K562 (cell line): ENCODE data around the gene RAB3D. TPM values are rescaled to one million over a fixed set of nuclear protein-coding genes. Genes with fewer than 3 reads are reported as not detected.

ENCODE experiments used
- ATAC-seq: fragments of 200-7000 bp; cut with Tn5 transposase; 3 replicates; pipeline ENCODE4 v1.9.1; 2020; ENCODE audit warnings: moderate library complexity
- BruUV-seq: library from RNA; stranded (reverse); fragments of 400-500 nt; replicated peaks from 2 replicates; lab custom pipeline; 2021; lab: Mats Ljungman, UMichigan
- CTCF ChIA-PET: fragments of 300-600 bp; formaldehyde crosslinking; extraction: SDS; loops from one replicate; lab custom pipeline; 2021; ENCODE audit warnings: low intra/inter-chr PET ratio; lab: Yijun Ruan, JAX
- POLR2A ChIA-PET: fragments of 300-600, 350-650 bp; sonication (Branson Sonifier 250); formaldehyde crosslinking; extraction: SDS; loops from one replicate; lab custom pipeline; 2021; ENCODE audit warnings: antibody characterized with exemption, inconsistent platforms; lab: Yijun Ruan, JAX
- DNase-seq, 4 experiments: peaks; one replicate each; pipeline versions ENCODE4 v3.0.0 to v3.0.0-alpha.2; 2011 to 2018; ENCODE audit warnings: low spot score in 3 of 4, mixed read lengths in 3 of 4; ENCODE audit errors: extremely low read depth in 1 of 4
- FAIRE-seq: peaks from 2 replicates; lab custom pipeline; 2011; peaks lifted over from hg19 to GRCh38; lab: Jason Lieb, UNC
- H2AFZ ChIP-seq: 2 replicates; pipeline ENCODE4 v1.6.0; 2011; ENCODE audit warnings: low read depth, low read length, control low read depth, inconsistent platforms
- H3K27ac ChIP-seq: fragments of 200-600 bp; 3 replicates; pipeline ENCODE4 v1.8.0; 2011; ENCODE audit warnings: low read depth, mild to moderate bottlenecking, control low read depth, inconsistent platforms, low read length, moderate library complexity, mixed read lengths; ENCODE audit errors: extremely low read depth
- H3K27me3 ChIP-seq, 2 experiments: fragments of 300-600 bp in 1 of 2; 2 replicates in 1 of 2; 3 replicates in 1 of 2; pipeline versions ENCODE4 v1.6.0 to v1.8.0; 2011; ENCODE audit warnings: inconsistent platforms in 2 of 2, low read length in 2 of 2, mild to moderate bottlenecking in 1 of 2, mixed read lengths in 1 of 2, moderate library complexity in 1 of 2; ENCODE audit not compliant: control insufficient read depth in 2 of 2, insufficient read depth in 2 of 2
- H3K36me3 ChIP-seq: fragments of 300-600 bp; 3 replicates; pipeline ENCODE4 v1.8.0; 2011; ENCODE audit warnings: mild to moderate bottlenecking, low read length, inconsistent platforms; ENCODE audit not compliant: control insufficient read depth, insufficient read depth
- H3K4me1 ChIP-seq, 2 experiments: fragments of 200-600 bp in 1 of 2; replicated peaks in 1 of 2; 2 replicates in 1 of 2; 3 replicates in 1 of 2; pipeline versions ENCODE4 v1.5.1 to v1.8.0; 2011; ENCODE audit warnings: inconsistent platforms in 2 of 2, low read length in 2 of 2, mild to moderate bottlenecking in 1 of 2, mixed read lengths in 1 of 2, moderate library complexity in 1 of 2; ENCODE audit not compliant: control insufficient read depth in 2 of 2, insufficient read depth in 2 of 2
- H3K4me2 ChIP-seq: 2 replicates; pipeline ENCODE4 v1.6.1; 2011; ENCODE audit warnings: low read length, control low read depth, inconsistent platforms, mixed read lengths; ENCODE audit not compliant: insufficient read depth
- H3K4me3 ChIP-seq: fragments of 200-600 bp; sonication (generic), shearing (Covaris generic); 2 replicates; pipeline ENCODE4 v1.5.1; 2016; ENCODE audit warnings: control low read depth, inconsistent platforms
- H3K79me2 ChIP-seq: fragments of 200-600 bp; 3 replicates; pipeline ENCODE4 v1.8.0; 2011; ENCODE audit warnings: low read length, inconsistent platforms; ENCODE audit not compliant: control insufficient read depth, insufficient read depth
- H3K9ac ChIP-seq, 2 experiments: 2 replicates each; pipeline versions ENCODE4 v1.6.0 to v1.6.1; 2011; ENCODE audit warnings: low read depth in 2 of 2, low read length in 2 of 2, control low read depth in 1 of 2, inconsistent platforms in 1 of 2, mild to moderate bottlenecking in 1 of 2, mixed read lengths in 1 of 2; ENCODE audit not compliant: insufficient read depth in 1 of 2
- H3K9me1 ChIP-seq: one replicate; pipeline ENCODE4 v1.6.0; 2011; ENCODE audit warnings: inconsistent platforms, mild to moderate bottlenecking, low read length, moderate library complexity; ENCODE audit not compliant: control insufficient read depth, insufficient read depth
- H3K9me3 ChIP-seq: replicated peaks from 2 replicates; pipeline ENCODE4 v1.5.1; 2011; ENCODE audit warnings: low read depth, low read length, inconsistent platforms; ENCODE audit not compliant: control insufficient read depth, insufficient read depth
- H4K20me1 ChIP-seq: replicated peaks from 2 replicates; pipeline ENCODE4 v1.6.1; 2011; ENCODE audit warnings: low read length, inconsistent platforms, mixed read lengths; ENCODE audit not compliant: control insufficient read depth, insufficient read depth
- ADNP ChIP-seq: fragments of 200-800 bp; sonication (Bioruptor generic); IDR thresholded peaks from 2 replicates; pipeline ENCODE4 v1.6.1; 2016; ENCODE audit warnings: missing genetic modification characterization, missing compliant biosample characterization
- CREBBP ChIP-seq: IDR thresholded peaks from one replicate; pipeline ENCODE4 v1.6.1; 2012; ENCODE audit warnings: low read depth, mild to moderate bottlenecking, control low read depth, inconsistent platforms, low read length
- E2F6 ChIP-seq, 2 experiments: IDR thresholded peaks; 2 replicates each; pipeline ENCODE4 v1.6.1; 2011; ENCODE audit warnings: borderline replicate concordance in 1 of 2, control low read depth in 1 of 2, low read depth in 1 of 2, low read length in 1 of 2, mild to moderate bottlenecking in 1 of 2, mixed read lengths in 1 of 2, moderate library complexity in 1 of 2; ENCODE audit not compliant: insufficient read depth in 1 of 2, insufficient read length in 1 of 2, poor library complexity in 1 of 2, severe bottlenecking in 1 of 2; ENCODE audit errors: extremely low read depth in 1 of 2
- KAT7 ChIP-seq: sonication (generic); formaldehyde crosslinking; IDR thresholded peaks from 2 replicates; pipeline ENCODE4 v1.8.0; 2022; ENCODE audit warnings: missing genetic modification reagents, mild to moderate bottlenecking, borderline replicate concordance
- SUPT5H ChIP-seq: fragments of 450-650 bp; IDR thresholded peaks from 2 replicates; pipeline ENCODE4 v1.6.1; 2016
- WGBS: fragments of 100-300 bp; shearing (Covaris generic); methylation state at CpG from one replicate; pipeline ENCODE4 v1.1.6; 2016; ENCODE audit warnings: low coverage, mixed read lengths; ENCODE audit not compliant: insufficient coverage; ENCODE audit errors: missing lambda C conversion rate; 5-methylcytosine and 5-hydroxymethylcytosine counted together
- in situ Hi-C: fragments of 300-500 bp; cut with MboI; formaldehyde crosslinking; loops from 4 replicates; pipeline ENCODE4 v1.15.0; 2018; ENCODE audit warnings: inconsistent platforms, mixed read lengths
- intact Hi-C: fragments of 100-400 bp; cut with micrococcal nuclease; formaldehyde crosslinking; loops from 2 replicates; pipeline ENCODE4 v1.14.2; 2022
- polyA plus RNA-seq, 8 experiments: library from polyadenylated mRNA; depleted of rRNA in 4 of 8; stranded (reverse) in 5 of 8; unstranded in 3 of 8; fragments of >200 nt; fragmentation: Nextera tagmentation in 2 of 8; fragmentation: Illumina TruSeq in 1 of 8; extraction: Ambion mirVana in 2 of 8; extraction: Trizol in 1 of 8; gene quantifications; 2 replicates each; pipeline versions ENCODE4 v1.2.1 to v1.2.3, GENCODE V29; 2011 to 2014; ENCODE audit warnings: inconsistent platforms in 1 of 8, missing spikeins in 1 of 8
- total RNA-seq, 7 experiments: library from RNA; depleted of rRNA in 6 of 7; stranded (reverse); fragments of >200 nt in 6 of 7; fragmentation: Illumina TruSeq in 2 of 7; extraction: Trizol in 2 of 7; gene quantifications; 2 replicates each; pipeline versions ENCODE4 v1.2.1 to v1.2.3, GENCODE V29; 2011 to 2021; ENCODE audit warnings: low replicate concordance in 1 of 7
- TF ChIP-seq, protein P1 (sequence below): sonication (generic); formaldehyde crosslinking; IDR thresholded peaks from 2 replicates; pipeline ENCODE4 v1.8.0; 2022; ENCODE audit warnings: mild to moderate bottlenecking, missing genetic modification reagents

Gene RAB3D
- total and polyA plus RNA-seq, 9 of the 15 experiments (the other 6 are each of a cell fraction or from before 2014, with no cell fraction given), result 0.34 to 3.3 (median 1.3) TPM

DNA sequence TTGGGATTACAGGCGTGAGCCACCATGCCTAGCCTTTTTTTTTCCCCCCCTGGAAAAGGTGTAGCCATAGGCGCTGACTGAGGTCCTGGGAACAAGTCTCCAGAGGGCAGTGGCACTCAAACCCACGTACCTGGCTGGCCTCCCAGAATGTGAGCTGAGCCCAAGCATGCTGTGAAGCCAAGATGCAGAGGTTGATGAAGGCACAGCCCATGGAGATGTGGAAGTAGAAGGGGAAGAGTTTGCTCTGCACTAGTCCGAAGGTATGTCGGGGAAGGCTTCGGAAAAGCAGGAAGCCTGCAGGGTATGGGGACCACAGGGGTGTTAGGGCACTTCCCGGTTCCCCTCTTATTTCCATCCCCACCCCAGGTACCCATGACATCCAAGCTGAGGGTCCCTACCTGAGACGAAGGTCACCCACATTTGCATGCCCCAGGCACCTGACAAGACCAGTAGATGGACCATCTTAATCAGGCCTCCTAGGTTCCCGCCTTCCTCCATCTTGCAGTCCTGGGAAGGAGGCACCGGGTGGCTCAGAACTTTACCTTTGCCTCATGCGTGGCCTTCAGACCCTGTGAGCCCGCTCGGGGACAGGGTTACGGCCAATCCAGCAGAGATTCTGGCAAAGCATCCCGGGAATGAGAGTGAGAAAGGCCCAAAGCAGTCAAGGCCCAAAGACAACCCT lies 5.8 kb upstream of the RAB3D start:
- BruUV-seq, result no TSS peak
- Histone ChIP-seq H3K9me1 (peaks cover 2% of the 10 kb centered on the region), H3K27ac (no peak overlapping the region; the same call in 1 of the 3 replicates), H3K27me3 (no peaks in the 10 kb centered on the region), H3K4me1 (peaks cover 20 to 29% of the 10 kb centered on the region in 2 experiments; a peak in 4 of 5 replicates), H3K9ac (peak overlapping the region; percentile 72 to 80; a peak in 3 of 4 replicates), H3K4me2 (peak overlapping the region; percentile 93), H3K4me3 (peak overlapping the region; percentile 61), H2AFZ (0 out of 2 replicates have a peak overlapping the region, but pooled peaks have one; percentile 42), H3K9me3 (peaks cover 8% of the 10 kb centered on the region; the same call in 1 of the 2 replicates), H3K36me3 (no peaks in the 10 kb centered on the region), H3K79me2 (no peaks in the 10 kb centered on the region), H4K20me1 (no peaks in the 10 kb centered on the region)
- in situ Hi-C loops (no loop called here), intact Hi-C loops (no loop called here)
- DNase-seq, result no peak
- WGBS, result 46% methylated on average over 13 of the region's 15 CpGs
- POLR2A ChIA-PET, result interaction anchor here (1.3 to 1.4 kb wide), 2 partner anchors 9 to 23 kb away, joined by 3 to 4 read pairs; no protein-coding TSS in a partner anchor
- CTCF ChIA-PET, result no interaction called here
- TF ChIP-seq E2F6 (IDR thresholded peaks at IDR 0.05; ENCODE audit: borderline replicate concordance in 1 of 2, extremely low read depth in 1 of 2, insufficient read depth in 1 of 2, insufficient read length in 1 of 2, low read depth in 1 of 2, low read length in 1 of 2, poor library complexity in 1 of 2, severe bottlenecking in 1 of 2) (peak in 1 of 2 experiments; percentile 29), CREBBP (no peak), SUPT5H (no peak), KAT7 (0 out of 2 replicates have a peak, but pooled peaks have one; percentile 20), ADNP (tag) (peak; percentile 52; the same call in 1 of the 2 replicates)
- TF ChIP-seq, protein P1, sequence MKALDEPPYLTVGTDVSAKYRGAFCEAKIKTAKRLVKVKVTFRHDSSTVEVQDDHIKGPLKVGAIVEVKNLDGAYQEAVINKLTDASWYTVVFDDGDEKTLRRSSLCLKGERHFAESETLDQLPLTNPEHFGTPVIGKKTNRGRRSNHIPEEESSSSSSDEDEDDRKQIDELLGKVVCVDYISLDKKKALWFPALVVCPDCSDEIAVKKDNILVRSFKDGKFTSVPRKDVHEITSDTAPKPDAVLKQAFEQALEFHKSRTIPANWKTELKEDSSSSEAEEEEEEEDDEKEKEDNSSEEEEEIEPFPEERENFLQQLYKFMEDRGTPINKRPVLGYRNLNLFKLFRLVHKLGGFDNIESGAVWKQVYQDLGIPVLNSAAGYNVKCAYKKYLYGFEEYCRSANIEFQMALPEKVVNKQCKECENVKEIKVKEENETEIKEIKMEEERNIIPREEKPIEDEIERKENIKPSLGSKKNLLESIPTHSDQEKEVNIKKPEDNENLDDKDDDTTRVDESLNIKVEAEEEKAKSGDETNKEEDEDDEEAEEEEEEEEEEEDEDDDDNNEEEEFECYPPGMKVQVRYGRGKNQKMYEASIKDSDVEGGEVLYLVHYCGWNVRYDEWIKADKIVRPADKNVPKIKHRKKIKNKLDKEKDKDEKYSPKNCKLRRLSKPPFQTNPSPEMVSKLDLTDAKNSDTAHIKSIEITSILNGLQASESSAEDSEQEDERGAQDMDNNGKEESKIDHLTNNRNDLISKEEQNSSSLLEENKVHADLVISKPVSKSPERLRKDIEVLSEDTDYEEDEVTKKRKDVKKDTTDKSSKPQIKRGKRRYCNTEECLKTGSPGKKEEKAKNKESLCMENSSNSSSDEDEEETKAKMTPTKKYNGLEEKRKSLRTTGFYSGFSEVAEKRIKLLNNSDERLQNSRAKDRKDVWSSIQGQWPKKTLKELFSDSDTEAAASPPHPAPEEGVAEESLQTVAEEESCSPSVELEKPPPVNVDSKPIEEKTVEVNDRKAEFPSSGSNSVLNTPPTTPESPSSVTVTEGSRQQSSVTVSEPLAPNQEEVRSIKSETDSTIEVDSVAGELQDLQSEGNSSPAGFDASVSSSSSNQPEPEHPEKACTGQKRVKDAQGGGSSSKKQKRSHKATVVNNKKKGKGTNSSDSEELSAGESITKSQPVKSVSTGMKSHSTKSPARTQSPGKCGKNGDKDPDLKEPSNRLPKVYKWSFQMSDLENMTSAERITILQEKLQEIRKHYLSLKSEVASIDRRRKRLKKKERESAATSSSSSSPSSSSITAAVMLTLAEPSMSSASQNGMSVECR (CRISPR knock-in tag), result 0 out of 2 replicates have a peak, but pooled peaks have one; percentile 31
- FAIRE-seq, result peak; percentile 73
- no peak for ATAC-seq
